Right lobe of liver (tissue), 4 donors: Measurements from ENCODE around the gene FMO1.
"Not testable (repeated sequence)": the region's sequence is repeated elsewhere in the genome, so short reads cannot be mapped to it uniquely, and the experiment has no call there.

Source experiments
- POLR2A ChIP-seq: fragments of 450-650 bp; IDR thresholded peaks from one replicate; pipeline ENCODE4 v1.6.1; 2017; ENCODE audit warnings: antibody characterized with exemption, mild to moderate bottlenecking
- TF ChIP-seq, protein P1 (sequence below), 4 donors: fragments of 200-600 bp in 3 of 4; fragments of 450-650 bp in 1 of 4; IDR thresholded peaks; one replicate each; pipeline versions ENCODE4 v1.5.1 to v1.8.0; 2016 to 2022; ENCODE audit warnings: antibody characterized with exemption in 4 of 4, mild to moderate bottlenecking in 2 of 4
- donor health status: DM: no; HTN: no; CAD: no.
- donor health status: DM: no; HTN: no; CAD: no.
- donor health status: DM: no; HTN: yes; CAD: no.

GRCh38 chr1:171236231-171236630, 12.1 kb upstream of the FMO1 start:
- TF ChIP-seq, protein P1, sequence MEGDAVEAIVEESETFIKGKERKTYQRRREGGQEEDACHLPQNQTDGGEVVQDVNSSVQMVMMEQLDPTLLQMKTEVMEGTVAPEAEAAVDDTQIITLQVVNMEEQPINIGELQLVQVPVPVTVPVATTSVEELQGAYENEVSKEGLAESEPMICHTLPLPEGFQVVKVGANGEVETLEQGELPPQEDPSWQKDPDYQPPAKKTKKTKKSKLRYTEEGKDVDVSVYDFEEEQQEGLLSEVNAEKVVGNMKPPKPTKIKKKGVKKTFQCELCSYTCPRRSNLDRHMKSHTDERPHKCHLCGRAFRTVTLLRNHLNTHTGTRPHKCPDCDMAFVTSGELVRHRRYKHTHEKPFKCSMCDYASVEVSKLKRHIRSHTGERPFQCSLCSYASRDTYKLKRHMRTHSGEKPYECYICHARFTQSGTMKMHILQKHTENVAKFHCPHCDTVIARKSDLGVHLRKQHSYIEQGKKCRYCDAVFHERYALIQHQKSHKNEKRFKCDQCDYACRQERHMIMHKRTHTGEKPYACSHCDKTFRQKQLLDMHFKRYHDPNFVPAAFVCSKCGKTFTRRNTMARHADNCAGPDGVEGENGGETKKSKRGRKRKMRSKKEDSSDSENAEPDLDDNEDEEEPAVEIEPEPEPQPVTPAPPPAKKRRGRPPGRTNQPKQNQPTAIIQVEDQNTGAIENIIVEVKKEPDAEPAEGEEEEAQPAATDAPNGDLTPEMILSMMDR (IDR thresholded peaks at IDR 0.05): not testable (repeated sequence)
- not testable (repeated sequence) for TF ChIP-seq POLR2A
